Muscle layer of duodenum (tissue), 2 donors: ENCODE measurements around the gene ABHD16A.

Experiments used
- H3K27ac ChIP-seq: one replicate; pipeline ENCODE4 v1.7.0; 2013; ENCODE audit warnings: mild to moderate bottlenecking, low read length
- H3K27me3 ChIP-seq: one replicate; pipeline ENCODE4 v1.7.0; 2013; ENCODE audit warnings: low read depth, mild to moderate bottlenecking, control low read depth, low read length
- H3K36me3 ChIP-seq, 2 donors: one replicate each; pipeline ENCODE4 v1.7.0; 2013; ENCODE audit warnings: low read length in 2 of 2, control low read depth in 1 of 2, mild to moderate bottlenecking in 1 of 2; ENCODE audit not compliant: insufficient read depth in 2 of 2, control insufficient read depth in 1 of 2
- H3K4me1 ChIP-seq, 2 donors: one replicate each; pipeline ENCODE4 v1.7.0; 2013; ENCODE audit warnings: low read length in 2 of 2, mild to moderate bottlenecking in 2 of 2, control low read depth in 1 of 2, moderate library complexity in 1 of 2; ENCODE audit not compliant: insufficient read depth in 2 of 2, control insufficient read depth in 1 of 2
- H3K4me3 ChIP-seq, 2 donors: one replicate each; pipeline ENCODE4 v1.7.0; 2013; ENCODE audit warnings: low read length in 2 of 2, low read depth in 1 of 2, mild to moderate bottlenecking in 1 of 2
- H3K9me3 ChIP-seq, 2 donors: one replicate each; pipeline ENCODE4 v1.7.0; 2013; ENCODE audit warnings: low read length in 2 of 2, control low read depth in 1 of 2, mild to moderate bottlenecking in 1 of 2; ENCODE audit not compliant: control insufficient read depth in 1 of 2
- donor health status: healthy.

ABHD16A gene

DNA sequence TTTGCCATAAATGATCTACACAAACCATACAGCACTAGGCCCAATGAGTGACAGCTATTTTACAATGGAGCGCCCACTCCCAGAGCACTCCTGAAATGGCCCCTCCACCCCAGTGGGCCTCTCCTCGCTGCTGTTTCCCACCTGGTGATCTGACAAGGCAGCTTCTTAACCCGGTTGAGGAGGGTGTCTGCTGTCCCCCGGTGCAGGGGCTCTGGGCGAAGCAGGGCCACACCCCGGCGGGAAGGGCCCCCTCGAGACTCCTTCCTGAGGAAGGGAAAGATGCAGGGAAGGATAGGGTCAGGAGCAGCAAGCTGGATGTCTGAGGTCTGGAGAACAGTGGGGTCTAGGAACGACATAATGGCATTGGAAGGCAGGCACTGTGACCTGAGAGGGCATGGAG lies 10.2 kb downstream of the ABHD16A start:
- peaks cover 67 to 72% of the 10 kb centered on the region in 2 donors for H3K36me3 ChIP-seq
- no peaks in the 10 kb centered on the region for H3K9me3 ChIP-seq
- H3K4me1 ChIP-seq: peaks cover 0 to 4% of the 10 kb centered on the region in 2 donors
- no peak overlapping the region for H3K4me3 ChIP-seq
- H3K27ac ChIP-seq: no peak overlapping the region
- no peaks in the 10 kb centered on the region for H3K27me3 ChIP-seq

DNA sequence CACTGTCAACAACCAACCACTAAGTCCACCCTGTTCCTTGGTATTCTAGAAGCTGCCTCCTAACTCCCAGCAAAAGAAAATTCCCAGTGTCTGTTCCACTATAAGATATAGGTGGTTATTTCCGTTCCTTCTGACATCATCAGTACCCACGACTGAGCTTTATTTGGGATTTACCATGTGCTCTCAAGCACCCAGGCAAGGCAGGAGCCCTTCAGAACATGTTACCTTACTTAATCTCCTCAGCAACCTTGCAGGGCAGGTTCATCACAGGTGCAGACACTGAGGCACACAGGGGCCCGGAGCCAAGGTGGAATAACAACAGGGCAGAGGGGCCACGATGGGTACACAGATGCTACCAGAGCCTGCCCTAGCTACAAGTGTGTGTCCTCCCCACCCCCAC lies 10.8 kb downstream of the ABHD16A start:
- Histone ChIP-seq H3K27me3 (no peaks in the 10 kb centered on the region), H3K36me3 (peaks cover 67 to 78% of the 10 kb centered on the region in 2 donors), H3K4me1 (peaks cover 0 to 4% of the 10 kb centered on the region in 2 donors), H3K27ac (no peak overlapping the region), H3K4me3 (no peak overlapping the region), H3K9me3 (no peaks in the 10 kb centered on the region)

- Histone ChIP-seq H3K27me3 (no peaks in the 10 kb centered on the region), H3K4me1 (peaks cover 0 to 4% of the 10 kb centered on the region in 2 donors), H3K36me3 (peaks cover 65 to 81% of the 10 kb centered on the region in 2 donors), H3K9me3 (no peaks in the 10 kb centered on the region), H3K27ac (no peak overlapping the region), H3K4me3 (no peak overlapping the region)
These were observed 11.5 kb downstream of the ABHD16A start for GRCh38 chr6:31691564-31692108.

DNA sequence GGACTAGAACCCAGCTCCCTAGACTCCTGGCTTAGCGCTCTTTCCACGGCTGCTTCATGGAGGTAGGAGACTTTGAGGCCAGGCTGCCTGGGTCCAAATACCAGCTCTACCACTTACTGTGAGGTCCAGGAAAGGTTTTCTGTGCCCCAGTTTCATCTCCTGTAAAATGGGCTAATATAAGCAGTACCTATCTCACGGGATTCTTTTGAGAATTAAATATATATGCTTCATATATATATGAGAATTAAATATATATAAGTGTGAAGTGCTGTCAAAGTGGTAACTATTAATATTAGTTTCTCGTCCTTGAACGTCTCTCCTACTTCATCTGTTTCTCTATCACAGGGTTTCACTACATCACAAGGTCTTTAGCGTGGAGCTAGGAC lies 12.1 kb downstream of the ABHD16A start:
- H3K9me3 ChIP-seq: no peaks in the 10 kb centered on the region
- peaks cover 0 to 4% of the 10 kb centered on the region in 2 donors for H3K4me1 ChIP-seq
- H3K27me3 ChIP-seq: no peaks in the 10 kb centered on the region
- peaks cover 69 to 87% of the 10 kb centered on the region in 2 donors for H3K36me3 ChIP-seq
- H3K27ac ChIP-seq: peak overlapping the region; percentile 14
- H3K4me3 ChIP-seq: no peak overlapping the region

DNA sequence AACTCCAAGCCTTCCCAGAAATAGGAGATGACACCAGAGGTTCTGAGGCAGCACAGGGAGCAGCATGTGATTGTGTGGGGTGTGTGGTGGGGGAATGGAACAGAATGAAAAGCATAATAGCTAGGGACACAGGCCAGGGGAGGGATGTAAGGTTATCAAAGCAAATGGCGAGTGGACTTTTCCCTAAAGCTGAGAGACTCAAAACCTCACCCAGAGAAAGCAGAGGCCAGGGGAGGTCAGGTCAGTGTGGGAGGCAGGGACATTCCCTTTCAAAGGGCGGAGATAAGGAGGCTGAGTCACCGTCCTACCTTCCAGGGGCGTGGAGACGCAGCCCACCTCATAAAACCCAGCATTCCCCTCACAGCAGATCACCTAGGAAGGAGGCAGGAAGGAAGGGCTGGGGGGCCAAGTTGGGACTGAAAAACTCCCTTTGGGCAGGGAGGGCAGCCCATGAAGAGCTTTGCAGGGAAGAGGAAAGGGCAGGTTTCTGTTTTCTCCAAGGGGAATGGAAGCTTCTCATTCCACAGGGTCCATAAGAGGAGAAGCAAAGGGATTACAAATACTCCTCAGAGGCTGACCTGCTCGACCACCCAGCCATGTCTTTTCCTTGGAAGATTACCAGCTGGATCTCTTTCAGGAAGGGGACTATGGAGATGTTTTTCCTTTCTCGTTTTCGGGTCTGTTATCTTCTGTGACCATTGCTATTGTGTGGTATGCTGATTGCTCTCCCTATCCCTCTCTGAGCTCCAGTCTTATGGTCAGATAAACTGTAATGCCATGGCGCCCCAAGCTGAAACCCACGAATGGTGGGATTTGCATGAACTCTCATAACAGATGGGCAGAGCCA lies 12.7 kb downstream of the ABHD16A start:
- H3K36me3 ChIP-seq: peaks cover 69 to 93% of the 10 kb centered on the region in 2 donors
- H3K27ac ChIP-seq: peak overlapping the region; percentile 14

GRCh38 chr6:31689249-31690110 lies 13.6 kb downstream of the ABHD16A start:
- peaks cover 68 to 92% of the 10 kb centered on the region in 2 donors for H3K36me3 ChIP-seq
- H3K4me3 ChIP-seq: no peak overlapping the region
- no peak overlapping the region for H3K27ac ChIP-seq
- H3K27me3 ChIP-seq: no peaks in the 10 kb centered on the region
- H3K4me1 ChIP-seq: peaks cover 0 to 4% of the 10 kb centered on the region in 2 donors
- no peaks in the 10 kb centered on the region for H3K9me3 ChIP-seq

More for the DNA sequence above, 12.7 kb downstream of the ABHD16A start:
- Histone ChIP-seq H3K9me3 (no peaks in the 10 kb centered on the region), H3K4me3 (no peak overlapping the region), H3K27me3 (no peaks in the 10 kb centered on the region), H3K4me1 (peaks cover 0 to 4% of the 10 kb centered on the region in 2 donors)

DNA sequence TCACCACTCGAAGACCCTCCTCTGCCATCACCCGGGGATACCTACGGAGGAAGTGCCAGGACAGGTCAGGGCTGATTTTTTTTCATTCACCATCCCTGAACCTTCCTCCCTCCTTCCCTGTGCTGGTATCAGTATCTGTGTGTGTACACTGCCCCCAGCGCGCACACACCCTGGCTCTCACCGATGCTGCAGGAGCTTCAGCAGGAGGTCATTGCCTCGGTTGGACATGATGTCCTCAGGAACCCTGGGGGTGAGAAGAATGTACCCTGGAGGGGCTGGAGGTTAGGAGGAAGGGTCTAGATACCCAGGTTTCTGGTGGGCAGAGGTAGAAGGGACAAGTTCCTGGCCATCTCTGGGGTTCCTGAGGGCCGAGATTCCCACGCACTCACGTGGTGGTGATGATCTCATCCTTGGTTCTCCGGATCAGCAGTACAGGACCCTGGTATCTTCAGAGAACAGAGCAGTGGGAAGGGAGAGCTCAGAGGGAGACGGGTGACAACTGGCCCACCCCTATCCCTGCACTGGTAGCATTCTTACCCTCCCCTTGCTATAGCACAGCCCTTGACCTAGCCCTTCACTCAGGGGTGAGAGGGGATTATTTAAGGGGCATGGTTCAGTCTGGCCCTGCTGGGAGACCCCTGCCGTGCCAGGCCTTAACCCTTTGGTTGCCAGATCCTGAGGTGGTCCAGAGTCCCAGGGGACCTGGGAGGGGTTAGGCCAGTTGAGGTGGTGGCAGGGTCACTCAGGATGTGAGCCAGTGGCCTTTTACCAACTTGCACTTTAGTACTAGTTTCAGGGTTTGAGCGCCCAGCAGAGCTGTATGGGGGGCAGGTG lies 15.0 kb downstream of the ABHD16A start:
- Histone ChIP-seq H3K4me3 (no peak overlapping the region), H3K27me3 (no peaks in the 10 kb centered on the region), H3K4me1 (peaks cover 0 to 4% of the 10 kb centered on the region in 2 donors), H3K36me3 (peaks cover 62 to 85% of the 10 kb centered on the region in 2 donors), H3K27ac (no peak overlapping the region), H3K9me3 (no peaks in the 10 kb centered on the region)

DNA sequence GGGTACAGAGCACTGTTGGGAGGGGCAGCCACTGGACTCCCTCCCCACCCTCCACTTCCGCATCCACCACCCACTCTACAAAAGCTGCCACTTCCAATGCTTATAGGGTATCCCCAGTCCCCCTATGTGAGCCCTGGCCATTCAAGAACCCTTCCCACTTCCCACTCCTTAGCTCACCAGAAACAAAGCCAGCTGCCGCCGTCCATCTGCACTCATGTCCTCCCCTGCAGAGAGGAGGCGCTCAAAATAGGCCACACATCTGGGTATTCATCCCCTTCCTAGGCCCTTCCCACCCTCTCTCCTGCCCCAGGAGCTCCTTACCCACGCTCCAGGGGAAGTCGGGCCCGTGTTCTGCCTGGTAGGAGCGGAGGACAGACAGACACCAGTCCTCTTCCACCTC lies 15.8 kb downstream of the ABHD16A start:
- Histone ChIP-seq H3K4me1 (peaks cover 0 to 4% of the 10 kb centered on the region in 2 donors), H3K27ac (no peak overlapping the region), H3K36me3 (peaks cover 55 to 77% of the 10 kb centered on the region in 2 donors), H3K9me3 (no peaks in the 10 kb centered on the region), H3K27me3 (no peaks in the 10 kb centered on the region), H3K4me3 (no peak overlapping the region)

DNA sequence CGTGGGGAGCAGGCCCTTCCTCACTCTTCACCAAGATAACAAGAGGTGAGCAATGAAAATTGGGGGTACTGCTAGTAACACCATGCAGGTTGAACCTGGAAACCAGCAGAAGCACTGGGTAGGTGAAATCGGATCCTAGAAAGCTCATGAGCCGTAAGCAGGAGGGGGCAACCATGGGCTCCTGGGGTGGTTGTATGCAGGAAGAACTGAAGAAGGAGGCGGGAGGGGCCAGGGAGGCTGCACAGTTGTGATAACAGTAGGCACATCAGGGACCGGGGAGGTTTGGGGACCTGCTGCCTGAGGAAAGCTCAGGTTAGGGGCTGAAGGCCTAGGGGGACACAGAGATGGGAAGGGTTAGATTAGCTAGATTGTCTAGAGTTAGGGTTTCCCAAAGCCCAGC lies 16.6 kb downstream of the ABHD16A start:
- Histone ChIP-seq H3K4me1 (peaks cover 4% of the 10 kb centered on the region in 2 donors), H3K4me3 (no peak overlapping the region), H3K27me3 (no peaks in the 10 kb centered on the region), H3K9me3 (no peaks in the 10 kb centered on the region), H3K36me3 (peaks cover 50 to 70% of the 10 kb centered on the region in 2 donors), H3K27ac (no peak overlapping the region)

GRCh38 chr6:31683591-31683990 lies 19.5 kb downstream of the ABHD16A start:
- Histone ChIP-seq H3K27me3 (no peaks in the 10 kb centered on the region), H3K36me3 (peaks cover 27 to 43% of the 10 kb centered on the region in 2 donors), H3K4me3 (peak overlapping the region; percentile 44 to 45), H3K4me1 (peaks cover 0 to 11% of the 10 kb centered on the region in 2 donors), H3K27ac (no peak overlapping the region), H3K9me3 (no peaks in the 10 kb centered on the region)
